Esophagus muscularis mucosa (tissue), 4 donors: ENCODE results near the gene PSMB7. TPM values are rescaled to one million over a fixed set of nuclear protein-coding genes. Genes with fewer than 3 reads are reported as not detected.

Source experiments
- DNase-seq: peaks from one replicate; pipeline ENCODE4 v3.0.0-alpha.2; 2017; ENCODE audit errors: extremely low spot score
- H3K27ac ChIP-seq, 4 donors: fragments of 200-600 bp; sonication (generic); replicated peaks in 1 of 4; 1 replicate in 3 of 4; 2 replicates in 1 of 4; pipeline ENCODE4 v1.5.1; 2016 to 2019; ENCODE audit warnings: mild to moderate bottlenecking in 1 of 4
- H3K27me3 ChIP-seq, 4 donors: fragments of 200-600 bp; sonication (generic); one replicate each; pipeline versions ENCODE4 v1.5.1 to v1.6.0; 2016 to 2019
- H3K36me3 ChIP-seq, 4 donors: fragments of 200-600 bp; sonication (generic); one replicate each; pipeline ENCODE4 v1.5.1; 2016 to 2019
- H3K4me1 ChIP-seq, 4 donors: fragments of 200-600 bp; sonication (generic); one replicate each; pipeline ENCODE4 v1.5.1; 2016 to 2019
- H3K4me3 ChIP-seq, 4 donors: fragments of 200-600 bp; sonication (generic); 1 replicate in 2 of 4; 2 replicates in 2 of 4; pipeline ENCODE4 v1.5.1; 2016 to 2019; ENCODE audit warnings: mild to moderate bottlenecking in 4 of 4, moderate library complexity in 1 of 4
- H3K9me3 ChIP-seq, 4 donors: fragments of 200-600 bp; sonication (generic); 1 replicate in 3 of 4; 2 replicates in 1 of 4; pipeline ENCODE4 v1.5.1; 2016 to 2019
- CTCF ChIP-seq, 3 experiments: fragments of 200-600 bp in 2 of 3; fragments of 450-650 bp in 1 of 3; sonication (generic) in 2 of 3; IDR thresholded peaks; one replicate each; pipeline ENCODE4 v1.5.1; 2017 to 2019; ENCODE audit warnings: antibody characterized with exemption in 3 of 3, mild to moderate bottlenecking in 2 of 3, moderate library complexity in 1 of 3
- EP300 ChIP-seq: sonication (generic); formaldehyde crosslinking; IDR thresholded peaks from one replicate; pipeline ENCODE4 v1.6.1; 2017; ENCODE audit warnings: antibody characterized with exemption
- POLR2A ChIP-seq: fragments of 450-650 bp; IDR thresholded peaks from one replicate; pipeline ENCODE4 v1.6.1; 2017; ENCODE audit warnings: antibody characterized with exemption, moderate library complexity, mild to moderate bottlenecking, low read depth
- POLR2AphosphoS5 ChIP-seq, 2 donors: sonication (generic); formaldehyde crosslinking; IDR thresholded peaks; one replicate each; pipeline ENCODE4 v1.6.1; 2017; ENCODE audit warnings: antibody characterized with exemption in 2 of 2
- WGBS: methylation state at CpG from one replicate; pipeline ENCODE4 v1.1.5; 2018; 5-methylcytosine and 5-hydroxymethylcytosine counted together
- intact Hi-C: fragments of 100-400 bp; cut with DNase I; formaldehyde crosslinking; loops from one replicate; pipeline ENCODE4 v1.15.1; 2023
- total RNA-seq, 4 donors: library from RNA; depleted of rRNA; stranded (reverse); fragments of >200 nt; gene quantifications; one replicate each; pipeline versions ENCODE4 v1.1.0 to v1.2.1, GENCODE V29; 2016

Gene PSMB7
- total RNA-seq, 4 donors from 2014 or later: 105 to 124 (median 113) TPM

GRCh38 chr9:124388275-124389048 is 26.8 kb downstream of the PSMB7 start:
- H3K9me3 ChIP-seq: no peaks in the 10 kb centered on the region
- H3K4me1 ChIP-seq: peaks cover 44 to 57% (median 49%) of the 10 kb centered on the region in 4 donors
- peaks cover 0 to 10% (median 9%) of the 10 kb centered on the region in 4 donors for H3K36me3 ChIP-seq
- no peak overlapping the region for H3K27ac ChIP-seq
- WGBS: 89% methylated on average over 12 of the region's 12 CpGs
- H3K27me3 ChIP-seq: no peaks in the 10 kb centered on the region
- no peak overlapping the region for H3K4me3 ChIP-seq
- DNase-seq: no peak
- no peak for TF ChIP-seq EP300
- no peak for TF ChIP-seq CTCF (IDR thresholded peaks at IDR 0.05)
- TF ChIP-seq POLR2AphosphoS5 (IDR thresholded peaks at IDR 0.05): no peak
- TF ChIP-seq POLR2A: no peak
- intact Hi-C loops: no loop called here

GRCh38 chr9:124386201-124386600 is 29.0 kb downstream of the PSMB7 start:
- TF ChIP-seq EP300: no peak
- no peak for TF ChIP-seq CTCF (IDR thresholded peaks at IDR 0.05)
- no peak for TF ChIP-seq POLR2AphosphoS5 (IDR thresholded peaks at IDR 0.05)
- TF ChIP-seq POLR2A: no peak
- H3K9me3 ChIP-seq: no peaks in the 10 kb centered on the region
- H3K27me3 ChIP-seq: no peaks in the 10 kb centered on the region
- no peak overlapping the region for H3K27ac ChIP-seq
- H3K4me1 ChIP-seq: peaks cover 25 to 36% (median 32%) of the 10 kb centered on the region in 4 donors
- 82% methylated on average over 3 of the region's 3 CpGs for WGBS
- no peak overlapping the region for H3K4me3 ChIP-seq
- intact Hi-C loops: no loop called here
- DNase-seq: no peak
- peaks cover 0 to 28% (median 16%) of the 10 kb centered on the region in 4 donors for H3K36me3 ChIP-seq

GRCh38 chr9:124385623-124386022 is 29.6 kb downstream of the PSMB7 start:
- TF ChIP-seq POLR2A (no peak), CTCF (IDR thresholded peaks at IDR 0.05) (no peak), EP300 (no peak), POLR2AphosphoS5 (IDR thresholded peaks at IDR 0.05) (no peak)
- H3K9me3 ChIP-seq: no peaks in the 10 kb centered on the region
- peaks cover 19 to 30% (median 26%) of the 10 kb centered on the region in 4 donors for H3K4me1 ChIP-seq
- WGBS: 78% methylated on average over 7 of the region's 7 CpGs
- intact Hi-C loops: no loop called here
- no peaks in the 10 kb centered on the region for H3K27me3 ChIP-seq
- DNase-seq: no peak
- H3K27ac ChIP-seq: no peak overlapping the region
- H3K4me3 ChIP-seq: no peak overlapping the region
- H3K36me3 ChIP-seq: peaks cover 0 to 28% (median 17%) of the 10 kb centered on the region in 4 donors

- no peaks in the 10 kb centered on the region for H3K27me3 ChIP-seq
- H3K4me3 ChIP-seq: no peak overlapping the region
- no peaks in the 10 kb centered on the region for H3K9me3 ChIP-seq
- peaks cover 18 to 27% (median 23%) of the 10 kb centered on the region in 4 donors for H3K4me1 ChIP-seq
- 93% methylated on average over 5 of the region's 5 CpGs for WGBS
- intact Hi-C loops: no loop called here
- DNase-seq: no peak
- no peak overlapping the region for H3K27ac ChIP-seq
- peaks cover 0 to 36% (median 21%) of the 10 kb centered on the region in 4 donors for H3K36me3 ChIP-seq
- no peak for TF ChIP-seq CTCF (IDR thresholded peaks at IDR 0.05)
- no peak for TF ChIP-seq EP300
- no peak for TF ChIP-seq POLR2A
Observed at GRCh38 chr9:124384846-124385245, 30.4 kb downstream of the PSMB7 start.

- Histone ChIP-seq H3K9me3 (no peaks in the 10 kb centered on the region), H3K4me1 (peaks cover 13 to 21% (median 17%) of the 10 kb centered on the region in 4 donors), H3K36me3 (peaks cover 0 to 42% (median 26%) of the 10 kb centered on the region in 4 donors), H3K4me3 (no peak overlapping the region), H3K27me3 (no peaks in the 10 kb centered on the region), H3K27ac (no peak overlapping the region)
- TF ChIP-seq CTCF (IDR thresholded peaks at IDR 0.05) (no peak), POLR2A (no peak), POLR2AphosphoS5 (IDR thresholded peaks at IDR 0.05) (no peak), EP300 (no peak)
- WGBS: 90% methylated on average over 7 of the region's 7 CpGs
- DNase-seq: no peak
- intact Hi-C loops: no loop called here
Observed at GRCh38 chr9:124384210-124384609, 31.0 kb downstream of the PSMB7 start.
